Measurements from ENCODE around the gene PCTP. TPM values are rescaled to one million over a fixed set of nuclear protein-coding genes. Genes with fewer than 3 reads are reported as not detected.

The PCTP gene
- total RNA-seq, 4 donors from 2014 or later, result 10.1 to 41.7 (median 13.3) TPM

GRCh38 chr17:55734128-55734781 is 16.6 kb upstream of the PCTP start:
- peak overlapping the region; percentile 75 to 85 (median 80) for H3K27ac ChIP-seq
- DNase-seq, result no peak
- H3K27me3 ChIP-seq, result no peaks in the 10 kb centered on the region
- TF ChIP-seq CTCF (IDR thresholded peaks at IDR 0.05 in 4 of 5, conservative IDR thresholded peaks at IDR 0.05 in 1 of 5) (no peak), POLR2A (IDR thresholded peaks at IDR 0.05) (no peak)
- H3K4me3 ChIP-seq, result no peak overlapping the region
- H3K4me1 ChIP-seq, result peaks cover 32 to 45% of the 10 kb centered on the region in 2 donors
- no peaks in the 10 kb centered on the region for H3K36me3 ChIP-seq
- intact Hi-C loops (cut with DNase I; ENCODE audit: low total_unique reads) (loop anchor here (5.0 to 10.0 kb wide), 2 partner anchors 441 to 467 kb away; no protein-coding TSS in a partner anchor), in situ Hi-C loops (cut with MboI; ENCODE audit: low sequenced_read_pairs in 4 of 4) (no loop called here)
- no peaks in the 10 kb centered on the region for H3K9me3 ChIP-seq
- ATAC-seq, result no peak

GRCh38 chr17:55735731-55736405 is 15.0 kb upstream of the PCTP start:
- H3K4me1 ChIP-seq, result peaks cover 27 to 39% of the 10 kb centered on the region in 2 donors
- H3K4me3 ChIP-seq, result no peak overlapping the region
- intact Hi-C loops (cut with DNase I; ENCODE audit: low total_unique reads), result loop anchor here (10.0 kb wide), 1 partner anchor 439 kb away; no protein-coding TSS in a partner anchor
- in situ Hi-C loops (cut with MboI; ENCODE audit: low sequenced_read_pairs in 4 of 4), result no loop called here
- DNase-seq, result peak in 1 of 2 donors; percentile 21
- H3K27ac ChIP-seq, result no peak overlapping the region
- ATAC-seq, result no peak
- H3K9me3 ChIP-seq, result no peaks in the 10 kb centered on the region
- TF ChIP-seq POLR2A (IDR thresholded peaks at IDR 0.05) (no peak), CTCF (IDR thresholded peaks at IDR 0.05 in 4 of 5, conservative IDR thresholded peaks at IDR 0.05 in 1 of 5) (peak; percentile 38 to 67 (median 50))
- no peaks in the 10 kb centered on the region for H3K36me3 ChIP-seq
- H3K27me3 ChIP-seq, result no peaks in the 10 kb centered on the region

GRCh38 chr17:55737976-55738501 is 12.8 kb upstream of the PCTP start:
- Histone ChIP-seq H3K27ac (no peak overlapping the region), H3K4me1 (peaks cover 17 to 33% of the 10 kb centered on the region in 2 donors), H3K27me3 (no peaks in the 10 kb centered on the region), H3K36me3 (no peaks in the 10 kb centered on the region), H3K9me3 (no peaks in the 10 kb centered on the region), H3K4me3 (no peak overlapping the region)
- in situ Hi-C loops (cut with MboI; ENCODE audit: low sequenced_read_pairs in 4 of 4), result no loop called here
- DNase-seq, result no peak
- intact Hi-C loops (cut with DNase I; ENCODE audit: low total_unique reads), result loop anchor here (10.0 kb wide), 1 partner anchor 437 kb away; no protein-coding TSS in a partner anchor
- TF ChIP-seq CTCF (IDR thresholded peaks at IDR 0.05 in 4 of 5, conservative IDR thresholded peaks at IDR 0.05 in 1 of 5), result no peak
- TF ChIP-seq POLR2A (IDR thresholded peaks at IDR 0.05), result no peak
- no peak for ATAC-seq

GRCh38 chr17:55740511-55741355 is 10.1 kb upstream of the PCTP start:
- Histone ChIP-seq H3K4me3 (peak overlapping the region in 2 of 4 donors; percentile 8 to 28), H3K9me3 (no peaks in the 10 kb centered on the region), H3K27ac (peak overlapping the region in 3 of 4 donors; percentile 52 to 76 (median 69)), H3K27me3 (no peaks in the 10 kb centered on the region), H3K4me1 (peaks cover 9 to 19% of the 10 kb centered on the region in 2 donors), H3K36me3 (no peaks in the 10 kb centered on the region)
- in situ Hi-C loops (cut with MboI; ENCODE audit: low sequenced_read_pairs in 4 of 4), result no loop called here
- TF ChIP-seq CTCF (IDR thresholded peaks at IDR 0.05 in 4 of 5, conservative IDR thresholded peaks at IDR 0.05 in 1 of 5), result no peak
- TF ChIP-seq POLR2A (IDR thresholded peaks at IDR 0.05), result no peak
- ATAC-seq, result peak; percentile 93
- intact Hi-C loops (cut with DNase I; ENCODE audit: low total_unique reads), result loop anchor here (2.0 to 5.0 kb wide), 2 partner anchors 30 to 468 kb away; no protein-coding TSS in a partner anchor
- DNase-seq, result no peak

All from gastrocnemius medialis (tissue), 4 donors.